B cell (primary cell): ENCODE data around the gene AP1M1. TPM values are rescaled to one million over a fixed set of nuclear protein-coding genes. Genes with fewer than 3 reads are reported as not detected.

Experiments
- ATAC-seq: fragments of 200-7000 bp; cut with Tn5 transposase; one replicate; pipeline ENCODE4 v1.10.0; 2021; ENCODE audit warnings: low read depth, mild to moderate bottlenecking, moderate number of reproducible peaks, moderate library complexity
- CTCF ChIA-PET: fragments of 350-600 bp; sonication (Branson Sonifier 250); formaldehyde crosslinking; loops from one replicate; lab custom pipeline; 2021; ENCODE audit warnings: antibody characterized with exemption, inconsistent platforms; lab: Charles Lee
- POLR2A ChIA-PET: fragments of 350-600 bp; sonication (Branson Sonifier 250); formaldehyde crosslinking; loops from one replicate; lab custom pipeline; 2021; ENCODE audit warnings: antibody characterized with exemption; lab: Charles Lee
- DNase-seq: peaks from one replicate; pipeline ENCODE4 v3.0.0; 2013
- H2AFZ ChIP-seq: 2 replicates; pipeline ENCODE4 v1.6.1; 2012; ENCODE audit warnings: mild to moderate bottlenecking, low read depth, low read length; ENCODE audit not compliant: insufficient read depth, poor library complexity, severe bottlenecking
- H3K27ac ChIP-seq, 2 donors: 1 replicate in 1 of 2; 2 replicates in 1 of 2; pipeline ENCODE4 v1.5.1; 2012 to 2013; ENCODE audit warnings: low read length in 2 of 2, mild to moderate bottlenecking in 2 of 2, moderate library complexity in 1 of 2
- H3K27me3 ChIP-seq, 4 experiments: fragments of 200-600 bp in 1 of 4; sonication (generic) in 1 of 4; replicated peaks in 1 of 4; 1 replicate in 2 of 4; 2 replicates in 2 of 4; pipeline versions ENCODE4 v1.6.1 to v1.7.0; 2013 to 2016; ENCODE audit warnings: low read length in 3 of 4, mild to moderate bottlenecking in 2 of 4, mixed read lengths in 1 of 4, moderate library complexity in 1 of 4; ENCODE audit not compliant: insufficient read depth in 4 of 4, control insufficient read depth in 3 of 4; ENCODE audit errors: control extremely low read depth in 1 of 4
- H3K36me3 ChIP-seq, 2 experiments: replicated peaks in 1 of 2; 1 replicate in 1 of 2; 2 replicates in 1 of 2; pipeline versions ENCODE4 v1.6.1 to v1.7.1; 2013; ENCODE audit warnings: low read length in 1 of 2; ENCODE audit not compliant: insufficient read depth in 2 of 2, control insufficient read depth in 1 of 2; ENCODE audit errors: control extremely low read depth in 1 of 2, extremely low read depth in 1 of 2
- H3K4me1 ChIP-seq, 2 donors: fragments of 200-600 bp in 1 of 2; sonication (generic) in 1 of 2; 1 replicate in 1 of 2; 2 replicates in 1 of 2; pipeline versions ENCODE4 v1.5.1 to v1.6.1; 2013 to 2017; ENCODE audit warnings: low read length in 2 of 2; ENCODE audit not compliant: control insufficient read depth in 2 of 2, insufficient read depth in 2 of 2
- H3K4me2 ChIP-seq: replicated peaks from 2 replicates; pipeline ENCODE3; 2012; ENCODE audit warnings: mild to moderate bottlenecking, low read depth, low read length; ENCODE audit not compliant: poor library complexity, severe bottlenecking
- H3K4me3 ChIP-seq, 5 experiments: fragments of 200-600 bp in 1 of 5; sonication (generic) in 1 of 5; 1 replicate in 3 of 5; 2 replicates in 2 of 5; pipeline versions ENCODE4 v1.5.1 to v1.7.0; 2011 to 2016; ENCODE audit warnings: low read length in 4 of 5, mild to moderate bottlenecking in 4 of 5, low read depth in 2 of 5, control low read depth in 1 of 5, moderate library complexity in 1 of 5; ENCODE audit not compliant: insufficient read depth in 1 of 5; ENCODE audit errors: control extremely low read depth in 1 of 5, extremely low read depth in 1 of 5
- H3K79me2 ChIP-seq: fragments of 200-600 bp; sonication (generic); one replicate; pipeline ENCODE4 v1.6.0; 2016; ENCODE audit warnings: low read length; ENCODE audit not compliant: control insufficient read depth, insufficient read depth
- H3K9ac ChIP-seq: fragments of 200-600 bp; sonication (generic); 2 replicates; pipeline ENCODE4 v1.6.1; 2017; ENCODE audit warnings: mild to moderate bottlenecking, low read length, moderate library complexity
- H3K9me3 ChIP-seq, 3 donors: one replicate each; pipeline versions ENCODE4 v1.6.1 to v1.7.1; 2013; ENCODE audit warnings: low read length in 2 of 3; ENCODE audit not compliant: control insufficient read depth in 2 of 3, insufficient read depth in 1 of 3; ENCODE audit errors: control extremely low read depth in 1 of 3
- H4K20me1 ChIP-seq: 2 replicates; pipeline ENCODE4 v1.6.0; 2012; ENCODE audit warnings: mild to moderate bottlenecking, low read length; ENCODE audit not compliant: insufficient read depth, control insufficient read depth, poor library complexity, severe bottlenecking
- H3K27ac Mint-ChIP-seq: one replicate; pipeline ENCODE4 v1.8.0; 2021; ENCODE audit warnings: mixed read lengths
- H3K27me3 Mint-ChIP-seq: one replicate; pipeline ENCODE4 v1.8.0; 2021; ENCODE audit warnings: mixed read lengths
- H3K4me1 Mint-ChIP-seq: one replicate; pipeline ENCODE4 v1.8.0; 2021; ENCODE audit warnings: mixed read lengths
- H3K4me3 Mint-ChIP-seq: one replicate; pipeline ENCODE4 v1.8.0; 2021; ENCODE audit warnings: mixed read lengths
- H3K9me3 Mint-ChIP-seq: one replicate; pipeline ENCODE4 v1.8.0; 2022; ENCODE audit warnings: mixed read lengths; ENCODE audit not compliant: insufficient read depth
- EZH2 ChIP-seq: IDR thresholded peaks from 2 replicates; pipeline ENCODE4 v1.6.1; 2012; ENCODE audit warnings: borderline replicate concordance, low read depth, mild to moderate bottlenecking, moderate library complexity, low read length; ENCODE audit not compliant: insufficient read depth, poor library complexity, severe bottlenecking
- WGBS: methylation state at CpG from one replicate; pipeline ENCODE4 v1.1.5; 2013; ENCODE audit warnings: missing lambda C conversion rate; ENCODE audit not compliant: insufficient coverage; 5-methylcytosine and 5-hydroxymethylcytosine counted together
- intact Hi-C: fragments of 100-400 bp; cut with micrococcal nuclease; formaldehyde crosslinking; loops from one replicate; pipeline ENCODE4 v1.10.0; 2022
- polyA minus RNA-seq: library from RNA; depleted of rRNA, polyadenylated mRNA; stranded (reverse); fragments of >200 nt; gene quantifications from 2 replicates; pipeline ENCODE4 v1.2.3, GENCODE V29; 2012
- polyA plus RNA-seq: library from polyadenylated mRNA; depleted of rRNA; stranded (reverse); fragments of >200 nt; gene quantifications from 2 replicates; pipeline ENCODE4 v1.2.3, GENCODE V29; 2012
- total RNA-seq, 2 donors: library from RNA; stranded (reverse); fragments of 120-200 nt in 1 of 2; gene quantifications; 1 replicate in 1 of 2; 2 replicates in 1 of 2; pipeline versions ENCODE4 v1.2.3 to v1.2.4, GENCODE V29; 2013 to 2022
- TF ChIP-seq, protein P1 (sequence below): fragments of 200-600 bp; IDR thresholded peaks from one replicate; pipeline ENCODE4 v1.8.0; 2022; ENCODE audit warnings: antibody characterized with exemption, mild to moderate bottlenecking

The AP1M1 gene
- 90.4 and 102 TPM in 2 replicates for total RNA-seq
- 64.3 TPM for total RNA-seq (2013)
- 62.2 and 77.8 TPM in 2 replicates for polyA plus RNA-seq
- 83.6 and 102 TPM in 2 replicates for polyA minus RNA-seq

DNA sequence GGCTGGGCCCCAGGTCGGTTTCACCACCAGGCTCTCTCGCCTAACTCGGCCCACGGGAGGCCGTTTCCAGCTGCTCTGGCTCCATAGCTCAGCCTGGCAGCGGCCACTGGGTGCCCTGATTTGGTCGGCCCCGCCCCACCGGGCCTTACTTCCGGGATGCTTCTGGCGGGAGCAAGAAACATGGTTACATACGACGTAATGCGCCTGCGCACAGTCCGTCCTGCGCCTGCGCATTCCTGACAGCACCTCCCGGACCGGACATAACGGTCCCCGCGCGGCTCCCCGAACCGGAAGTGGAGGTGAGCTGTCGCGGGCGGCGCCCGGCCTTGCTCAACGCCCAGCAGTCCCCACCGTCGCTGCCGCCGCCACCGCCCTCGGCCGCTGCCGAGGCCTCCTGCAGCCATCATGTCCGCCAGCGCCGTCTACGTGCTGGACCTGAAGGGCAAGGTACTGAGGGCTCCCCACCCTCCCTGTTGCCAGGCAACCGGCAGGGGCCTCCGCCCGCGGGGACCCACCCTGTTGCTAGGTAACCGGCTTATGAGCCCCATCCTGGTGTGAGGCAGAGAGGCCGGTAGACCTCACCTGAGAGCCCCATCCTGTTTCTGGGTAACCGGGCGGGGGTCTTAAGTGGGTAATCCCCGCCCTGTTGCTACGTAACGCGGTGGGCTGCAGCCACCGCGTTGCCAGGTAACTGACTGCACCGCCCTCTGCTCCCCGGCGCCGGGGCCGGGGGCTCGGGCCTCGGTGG is at the start of gene AP1M1:
Gene AP1M1, plus strand, starts transcription at position 290 of the 748 bp plus-strand sequence. Its CDS starts 116 bp downstream, at position 406.
- DNase-seq (peak; percentile 99), ATAC-seq (peak; percentile 93)
- Histone ChIP-seq H3K27me3 (no peaks in the 10 kb centered on the region), H3K4me3 (peak within 1 kb of the TSS; percentile 67 to 92 (median 87)), H2AFZ (peak within 1 kb of the TSS; percentile 94), H3K9ac (peak within 1 kb of the TSS; percentile 98), H3K9me3 (no peaks in the 10 kb centered on the region), H4K20me1 (peaks cover 35% of the 10 kb centered on the region), H3K36me3 (peaks cover 0 to 16% of the 10 kb centered on the region in 2 experiments), H3K4me2 (peak within 1 kb of the TSS; percentile 97), H3K27ac (peak within 1 kb of the TSS; percentile 66 to 92), H3K79me2 (peaks cover 62% of the 10 kb centered on the region), H3K4me1 (peaks cover 18 to 28% of the 10 kb centered on the region in 2 donors)
- Mint-ChIP-seq H3K27ac (peak within 1 kb of the TSS; percentile 98), H3K27me3 (no peaks in the 10 kb centered on the region), H3K4me1 (peaks cover 35% of the 10 kb centered on the region), H3K4me3 (peak within 1 kb of the TSS; percentile 93), H3K9me3 (no peaks in the 10 kb centered on the region)
- intact Hi-C loops: loop anchor here (1.0 to 5.0 kb wide), 8 partner anchors 12 to 1070 kb away; partner anchors contain the start of genes C19orf44, CALR3, CHERP and FAM32A
- ChIA-PET POLR2A (interaction anchor here (0.6 to 1.9 kb wide), 5 partner anchors 13 to 130 kb away, joined by 4 to 8 read pairs (median 5); partner anchors contain the start of genes FAM32A and KLF2), CTCF (interaction anchor here (0.6 to 3.7 kb wide), 6 partner anchors 12 to 1106 kb away, joined by 5 to 17 read pairs (median 6); partner anchors contain the start of gene FAM32A)
- TF ChIP-seq, protein P1, sequence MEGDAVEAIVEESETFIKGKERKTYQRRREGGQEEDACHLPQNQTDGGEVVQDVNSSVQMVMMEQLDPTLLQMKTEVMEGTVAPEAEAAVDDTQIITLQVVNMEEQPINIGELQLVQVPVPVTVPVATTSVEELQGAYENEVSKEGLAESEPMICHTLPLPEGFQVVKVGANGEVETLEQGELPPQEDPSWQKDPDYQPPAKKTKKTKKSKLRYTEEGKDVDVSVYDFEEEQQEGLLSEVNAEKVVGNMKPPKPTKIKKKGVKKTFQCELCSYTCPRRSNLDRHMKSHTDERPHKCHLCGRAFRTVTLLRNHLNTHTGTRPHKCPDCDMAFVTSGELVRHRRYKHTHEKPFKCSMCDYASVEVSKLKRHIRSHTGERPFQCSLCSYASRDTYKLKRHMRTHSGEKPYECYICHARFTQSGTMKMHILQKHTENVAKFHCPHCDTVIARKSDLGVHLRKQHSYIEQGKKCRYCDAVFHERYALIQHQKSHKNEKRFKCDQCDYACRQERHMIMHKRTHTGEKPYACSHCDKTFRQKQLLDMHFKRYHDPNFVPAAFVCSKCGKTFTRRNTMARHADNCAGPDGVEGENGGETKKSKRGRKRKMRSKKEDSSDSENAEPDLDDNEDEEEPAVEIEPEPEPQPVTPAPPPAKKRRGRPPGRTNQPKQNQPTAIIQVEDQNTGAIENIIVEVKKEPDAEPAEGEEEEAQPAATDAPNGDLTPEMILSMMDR: no peak
- no peak for TF ChIP-seq EZH2
- WGBS: under 1% methylated on average over 65 of the region's 65 CpGs
